GM04503 (cell line): Measurements from ENCODE around the gene HSPG2.
A peak's percentile ranks its signal among the peaks of the same experiment; 100 is the strongest.
"Not testable (repeated sequence)": the region's sequence is repeated elsewhere in the genome, so short reads cannot be mapped to it uniquely, and the experiment has no call there.

ENCODE experiments used
- DNase-seq: peaks from one replicate; pipeline ENCODE4 v3.0.0-alpha.2; 2012; ENCODE audit warnings: low read depth

The HSPG2 gene

GRCh38 chr1:21912038-21912758 lies 24.9 kb downstream of the HSPG2 start:
- DNase-seq, result no peak

- DNase-seq, result no peak
These were observed 25.7 kb downstream of the HSPG2 start for GRCh38 chr1:21911205-21912001.

- no peak for DNase-seq
These were observed 26.4 kb downstream of the HSPG2 start for GRCh38 chr1:21910558-21911204.

GRCh38 chr1:21909787-21910503 lies 27.2 kb downstream of the HSPG2 start:
- no peak for DNase-seq

- DNase-seq, result peak; percentile 72
These were observed 27.8 kb downstream of the HSPG2 start for GRCh38 chr1:21909286-21909759.

GRCh38 chr1:21907737-21908534 lies 29.2 kb downstream of the HSPG2 start:
- DNase-seq, result not testable (repeated sequence)

GRCh38 chr1:21907079-21907418 lies 30.1 kb downstream of the HSPG2 start:
- no peak for DNase-seq

GRCh38 chr1:21906173-21907078 lies 30.7 kb downstream of the HSPG2 start:
- DNase-seq, result no peak

GRCh38 chr1:21904704-21905520 lies 32.2 kb downstream of the HSPG2 start:
- peak; percentile 36 for DNase-seq

- DNase-seq, result no peak
These were observed 32.7 kb downstream of the HSPG2 start for GRCh38 chr1:21904454-21904703.

- no peak for DNase-seq
These were observed 33.3 kb downstream of the HSPG2 start for GRCh38 chr1:21903638-21904453.

- DNase-seq, result no peak
These were observed 34.8 kb downstream of the HSPG2 start for GRCh38 chr1:21902026-21903012.

- no peak for DNase-seq
These were observed 35.6 kb downstream of the HSPG2 start for GRCh38 chr1:21901473-21901847.

- DNase-seq, result no peak
These were observed 36.2 kb downstream of the HSPG2 start for GRCh38 chr1:21900766-21901472.

GRCh38 chr1:21899987-21900386 lies 37.1 kb downstream of the HSPG2 start:
- DNase-seq, result no peak

GRCh38 chr1:21899267-21899810 lies 37.8 kb downstream of the HSPG2 start:
- no peak for DNase-seq
